ENCODE results near the gene IL1R2. TPM values are rescaled to one million over a fixed set of nuclear protein-coding genes. Genes with fewer than 3 reads are reported as not detected.

The IL1R2 gene
- total RNA-seq, 1 experiment from 2014 or later: 0.22 TPM

GRCh38 chr2:102025583-102026267, 34.0 kb downstream of the IL1R2 start:
- ATAC-seq (no peak), DNase-seq (ENCODE audit: low spot score) (no peak)
- TF ChIP-seq AFF4 (CRISPR knock-in tag; IDR thresholded peaks at IDR 0.05; ENCODE audit: borderline replicate concordance): no peak
- no peak for TF ChIP-seq TP53 (CRISPR knock-in tag; IDR thresholded peaks at IDR 0.05)
- TF ChIP-seq HMGXB4 (CRISPR knock-in tag; IDR thresholded peaks at IDR 0.05): no peak
- TF ChIP-seq STAT6 (CRISPR knock-in tag; conservative IDR thresholded peaks at IDR 0.05; ENCODE audit: low read depth): no peak
- TF ChIP-seq SMAD3 (CRISPR knock-in tag; IDR thresholded peaks at IDR 0.05; ENCODE audit: borderline replicate concordance): no peak
- no peak for TF ChIP-seq NFE2L1 (CRISPR knock-in tag; IDR thresholded peaks at IDR 0.05)
- no peak for TF ChIP-seq CDX4 (CRISPR knock-in tag; IDR thresholded peaks at IDR 0.05; ENCODE audit: borderline replicate concordance)
- no peak for TF ChIP-seq GRHL2 (CRISPR knock-in tag; IDR thresholded peaks at IDR 0.05; ENCODE audit: insufficient replicate concordance, severe bottlenecking)
- TF ChIP-seq MYBL2 (CRISPR knock-in tag; IDR thresholded peaks at IDR 0.05): no peak
- TF ChIP-seq AR (CRISPR knock-in tag; IDR thresholded peaks at IDR 0.05): no peak
- TF ChIP-seq, protein P1, sequence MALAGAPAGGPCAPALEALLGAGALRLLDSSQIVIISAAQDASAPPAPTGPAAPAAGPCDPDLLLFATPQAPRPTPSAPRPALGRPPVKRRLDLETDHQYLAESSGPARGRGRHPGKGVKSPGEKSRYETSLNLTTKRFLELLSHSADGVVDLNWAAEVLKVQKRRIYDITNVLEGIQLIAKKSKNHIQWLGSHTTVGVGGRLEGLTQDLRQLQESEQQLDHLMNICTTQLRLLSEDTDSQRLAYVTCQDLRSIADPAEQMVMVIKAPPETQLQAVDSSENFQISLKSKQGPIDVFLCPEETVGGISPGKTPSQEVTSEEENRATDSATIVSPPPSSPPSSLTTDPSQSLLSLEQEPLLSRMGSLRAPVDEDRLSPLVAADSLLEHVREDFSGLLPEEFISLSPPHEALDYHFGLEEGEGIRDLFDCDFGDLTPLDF (CRISPR knock-in tag; IDR thresholded peaks at IDR 0.05): no peak
- no peak for TF ChIP-seq ZNF416 (CRISPR knock-in tag; IDR thresholded peaks at IDR 0.05)
- Mint-ChIP-seq H3K4me3 (no peak overlapping the region), H3K4me1 (0 out of 2 replicates have a peak, but pooled peaks cover 7% of the 10 kb centered on the region), H3K27me3 (ENCODE audit: low read depth) (no peaks in the 10 kb centered on the region), H3K9me3 (peaks cover 3% of the 10 kb centered on the region; the same call in 1 of the 2 replicates), H3K36me3 (no peaks in the 10 kb centered on the region), H3K27ac (no peak overlapping the region)
- ChIA-PET CTCF (interaction anchor here (1.1 to 1.4 kb wide), 3 partner anchors 20 to 215 kb away, joined by 4 to 5 read pairs (median 5); no protein-coding TSS in a partner anchor), POLR2A (no interaction called here)
